K562 (cell line): Measurements from ENCODE around the gene C1orf21.

ENCODE experiments used
- GABPA ChIP-seq: fragments of 200-800 bp; sonication (Bioruptor generic); conservative IDR thresholded peaks from 2 replicates; pipeline ENCODE4 v1.6.1; 2016; ENCODE audit warnings: low read depth, missing genetic modification characterization, missing compliant biosample characterization
- PATZ1 ChIP-seq: fragments of 250-450 bp; sonication (Bioruptor Pico); IDR thresholded peaks from 2 replicates; pipeline ENCODE4 v1.5.0; 2020; ENCODE audit warnings: mild to moderate bottlenecking, borderline replicate concordance
- RFX5 ChIP-seq: IDR thresholded peaks from 2 replicates; pipeline ENCODE4 v1.6.1; 2011; ENCODE audit warnings: low read depth, mild to moderate bottlenecking, improper control_type of control experiment, low read length
- SIN3A ChIP-seq, 2 experiments: fragments of 150-350 bp in 1 of 2; IDR thresholded peaks; 2 replicates each; pipeline ENCODE4 v1.6.1; 2011 to 2016; ENCODE audit warnings: borderline replicate concordance in 2 of 2, low read depth in 2 of 2, low read length in 2 of 2, mild to moderate bottlenecking in 2 of 2, moderate library complexity in 2 of 2; ENCODE audit not compliant: control insufficient read depth in 1 of 2
- SMARCC2 ChIP-seq: fragments of 450-650 bp; IDR thresholded peaks from 2 replicates; pipeline ENCODE4 v1.6.1; 2017; ENCODE audit warnings: antibody characterized with exemption, moderate library complexity, mild to moderate bottlenecking, low read depth
- TAF1 ChIP-seq: IDR thresholded peaks from 2 replicates; pipeline ENCODE4 v1.6.1; 2011; ENCODE audit warnings: mild to moderate bottlenecking, low read length, moderate library complexity; ENCODE audit not compliant: insufficient read depth, control insufficient read depth, severe bottlenecking; ENCODE audit errors: extremely low read depth
- TOE1 ChIP-seq, 2 experiments: fragments of 450-650 bp in 1 of 2; sonication (generic) in 1 of 2; formaldehyde crosslinking in 1 of 2; IDR thresholded peaks; 2 replicates each; pipeline versions ENCODE4 v1.7.1 to v1.8.0; 2016 to 2022; ENCODE audit warnings: borderline replicate concordance in 2 of 2, mild to moderate bottlenecking in 2 of 2, antibody characterized with exemption in 1 of 2, inconsistent platforms in 1 of 2, low read depth in 1 of 2, missing genetic modification reagents in 1 of 2, moderate library complexity in 1 of 2
- U2AF1 ChIP-seq: fragments of 200-400 bp; formaldehyde crosslinking; optimal IDR thresholded peaks from 2 replicates; pipeline ENCODE3; 2017; ENCODE audit warnings: mild to moderate bottlenecking, low read depth, low read length, moderate library complexity
- ZNF431 ChIP-seq: sonication (generic); formaldehyde crosslinking; IDR thresholded peaks from 2 replicates; pipeline ENCODE4 v1.8.0; 2022; ENCODE audit warnings: mild to moderate bottlenecking, missing genetic modification reagents
- TF ChIP-seq, protein P1 (sequence below), 3 experiments: IDR thresholded peaks in 2 of 3; conservative IDR thresholded peaks in 1 of 3; 2 replicates each; pipeline ENCODE4 v1.5.1; 2011 to 2012; ENCODE audit warnings: low read length in 3 of 3, mild to moderate bottlenecking in 3 of 3, control low read depth in 2 of 3, improper control_type of control experiment in 1 of 3, inconsistent platforms in 1 of 3, low read depth in 1 of 3, mixed read lengths in 1 of 3, moderate library complexity in 1 of 3; ENCODE audit not compliant: insufficient read depth in 2 of 3

DNA sequence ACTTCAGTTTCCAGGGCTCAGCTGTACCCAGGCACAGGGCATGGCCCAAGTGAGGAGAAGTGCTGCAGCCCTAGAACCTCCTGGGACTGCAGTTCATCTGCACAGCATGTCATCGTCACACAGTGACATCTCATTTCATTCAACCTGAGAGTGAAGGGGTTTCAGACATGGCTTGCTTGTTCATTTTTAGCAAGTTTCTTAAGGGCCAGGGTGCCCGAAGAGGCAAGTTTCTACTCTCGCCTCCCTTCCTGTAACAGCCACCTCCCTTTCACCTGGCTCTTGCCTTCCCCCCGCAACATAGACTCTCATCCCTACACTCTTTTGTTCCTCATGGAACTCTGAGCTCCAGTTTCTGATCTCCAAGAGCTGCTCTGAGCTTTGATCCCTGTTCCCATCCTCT lies 108.1 kb downstream of the C1orf21 start:
- TF ChIP-seq SMARCC2 (no peak), SIN3A (IDR thresholded peaks at IDR 0.05; ENCODE audit: borderline replicate concordance in 2 of 2, control insufficient read depth in 1 of 2, low read depth in 2 of 2, low read length in 2 of 2) (no peak), RFX5 (no peak), PATZ1 (CRISPR knock-in tag) (no peak), GABPA (no peak), ZNF431 (CRISPR knock-in tag) (no peak), U2AF1 (no peak), TOE1 (IDR thresholded peaks at IDR 0.05; ENCODE audit: borderline replicate concordance) (no peak), TOE1 (CRISPR knock-in tag; IDR thresholded peaks at IDR 0.05; ENCODE audit: borderline replicate concordance, low read depth) (no peak), TAF1 (no peak)
- TF ChIP-seq, protein P1, sequence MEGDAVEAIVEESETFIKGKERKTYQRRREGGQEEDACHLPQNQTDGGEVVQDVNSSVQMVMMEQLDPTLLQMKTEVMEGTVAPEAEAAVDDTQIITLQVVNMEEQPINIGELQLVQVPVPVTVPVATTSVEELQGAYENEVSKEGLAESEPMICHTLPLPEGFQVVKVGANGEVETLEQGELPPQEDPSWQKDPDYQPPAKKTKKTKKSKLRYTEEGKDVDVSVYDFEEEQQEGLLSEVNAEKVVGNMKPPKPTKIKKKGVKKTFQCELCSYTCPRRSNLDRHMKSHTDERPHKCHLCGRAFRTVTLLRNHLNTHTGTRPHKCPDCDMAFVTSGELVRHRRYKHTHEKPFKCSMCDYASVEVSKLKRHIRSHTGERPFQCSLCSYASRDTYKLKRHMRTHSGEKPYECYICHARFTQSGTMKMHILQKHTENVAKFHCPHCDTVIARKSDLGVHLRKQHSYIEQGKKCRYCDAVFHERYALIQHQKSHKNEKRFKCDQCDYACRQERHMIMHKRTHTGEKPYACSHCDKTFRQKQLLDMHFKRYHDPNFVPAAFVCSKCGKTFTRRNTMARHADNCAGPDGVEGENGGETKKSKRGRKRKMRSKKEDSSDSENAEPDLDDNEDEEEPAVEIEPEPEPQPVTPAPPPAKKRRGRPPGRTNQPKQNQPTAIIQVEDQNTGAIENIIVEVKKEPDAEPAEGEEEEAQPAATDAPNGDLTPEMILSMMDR (IDR thresholded peaks at IDR 0.05 in 2 of 3, conservative IDR thresholded peaks at IDR 0.05 in 1 of 3; ENCODE audit: insufficient read depth in 2 of 3, low read depth in 1 of 3, low read length in 3 of 3) = no peak
